DND-41 (cell line): ENCODE results near the gene POMT2.

Experiments used
- CTCF ChIP-seq: IDR thresholded peaks from 2 replicates; pipeline ENCODE4 v1.5.1; 2012; ENCODE audit warnings: borderline replicate concordance, low read length, moderate library complexity, mild to moderate bottlenecking; ENCODE audit not compliant: poor library complexity, severe bottlenecking; ENCODE audit errors: extremely low read depth
- EZH2 ChIP-seq: IDR thresholded peaks from 3 replicates; pipeline ENCODE4 v1.6.1; 2012; ENCODE audit warnings: borderline replicate concordance, low read depth, mild to moderate bottlenecking, moderate library complexity, low read length, inconsistent platforms; ENCODE audit not compliant: severe bottlenecking

GRCh38 chr14:77319422-77319821 is 1.3 kb downstream of the POMT2 start:
- TF ChIP-seq EZH2 (no peak), CTCF (no peak)
